Dermis microvascular lymphatic vessel endothelial cell (primary cell): Measurements from ENCODE around the gene CACNA2D3. TPM values are rescaled to one million over a fixed set of nuclear protein-coding genes. Genes with fewer than 3 reads are reported as not detected.

Source experiments
- DNase-seq, 2 donors: peaks; one replicate each; pipeline versions ENCODE4 v3.0.0 to v3.0.0-alpha.2; 2010; ENCODE audit warnings: low read depth in 2 of 2
- total RNA-seq: library from RNA; depleted of rRNA; stranded (reverse); fragments of >200 nt; gene quantifications from 2 replicates; pipeline ENCODE4 v1.2.1, GENCODE V29; 2014

CACNA2D3 gene
- total RNA-seq, 1 donor from 2014 or later: not detected

DNA sequence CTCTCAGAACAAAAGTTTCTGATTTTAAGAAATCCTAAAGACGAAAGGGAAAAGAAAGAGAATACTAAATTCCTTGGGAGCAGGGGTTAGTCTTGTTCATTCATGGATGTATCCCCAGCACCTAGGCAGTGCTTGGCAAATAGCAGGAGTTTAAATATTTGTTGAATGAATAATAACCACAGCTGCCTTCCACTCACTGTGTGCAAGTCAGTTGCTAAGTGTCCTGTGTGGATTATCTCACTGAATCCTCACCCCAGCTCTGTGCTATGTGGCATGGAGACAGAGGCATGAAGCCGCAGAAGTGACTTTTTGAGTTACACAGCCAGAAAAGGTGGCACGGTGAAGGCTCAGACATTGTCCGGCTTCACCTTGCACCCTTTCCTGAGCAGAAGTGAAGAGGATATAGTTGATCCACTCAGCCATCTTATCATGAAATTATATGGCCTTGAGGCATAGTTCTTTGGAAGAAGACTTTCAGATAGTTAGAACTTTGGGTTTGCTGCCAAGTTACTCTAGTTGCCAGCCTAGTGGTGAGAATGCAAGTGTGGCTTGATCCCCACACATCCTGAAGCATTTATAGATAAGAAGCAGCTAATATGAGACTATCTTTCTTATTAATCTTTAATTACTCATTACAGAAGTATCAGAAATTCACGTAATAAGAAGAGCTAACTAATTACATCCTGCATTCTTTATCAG lies 450.0 kb downstream of the CACNA2D3 start:
- no peak for DNase-seq

- DNase-seq: no peak
Observed at GRCh38 chr3:54573858-54574257, 451.5 kb downstream of the CACNA2D3 start.

GRCh38 chr3:54574906-54575617 lies 452.7 kb downstream of the CACNA2D3 start:
- DNase-seq: no peak

DNA sequence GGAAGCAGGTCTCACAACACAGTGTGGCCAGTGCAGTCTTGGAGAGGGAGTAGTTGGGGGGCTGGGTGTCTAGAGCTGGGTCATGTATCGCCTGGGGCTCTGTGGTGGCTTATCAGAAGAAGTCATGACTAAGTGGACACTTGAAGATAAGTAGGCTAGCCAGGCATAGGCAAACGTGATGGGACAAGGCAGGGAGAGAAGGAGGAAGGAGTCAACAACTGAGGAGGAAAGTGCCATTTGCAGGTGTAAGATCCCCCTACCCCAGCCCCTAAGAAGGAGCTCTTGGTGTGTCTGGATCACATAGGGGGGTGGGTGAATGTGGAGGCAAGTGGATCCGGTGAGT lies 453.2 kb downstream of the CACNA2D3 start:
- DNase-seq: no peak

GRCh38 chr3:54577313-54577712 lies 455.0 kb downstream of the CACNA2D3 start:
- no peak for DNase-seq

- DNase-seq: no peak
Observed at GRCh38 chr3:54578417-54578816, 456.1 kb downstream of the CACNA2D3 start.

GRCh38 chr3:54580453-54580852 lies 458.1 kb downstream of the CACNA2D3 start:
- DNase-seq: no peak

- DNase-seq: no peak
Observed at GRCh38 chr3:54582424-54582823, 460.1 kb downstream of the CACNA2D3 start.

- DNase-seq: no peak
Observed at GRCh38 chr3:54591157-54591556, 468.8 kb downstream of the CACNA2D3 start.

- no peak for DNase-seq
Observed at GRCh38 chr3:54593653-54594052, 471.3 kb downstream of the CACNA2D3 start.

DNA sequence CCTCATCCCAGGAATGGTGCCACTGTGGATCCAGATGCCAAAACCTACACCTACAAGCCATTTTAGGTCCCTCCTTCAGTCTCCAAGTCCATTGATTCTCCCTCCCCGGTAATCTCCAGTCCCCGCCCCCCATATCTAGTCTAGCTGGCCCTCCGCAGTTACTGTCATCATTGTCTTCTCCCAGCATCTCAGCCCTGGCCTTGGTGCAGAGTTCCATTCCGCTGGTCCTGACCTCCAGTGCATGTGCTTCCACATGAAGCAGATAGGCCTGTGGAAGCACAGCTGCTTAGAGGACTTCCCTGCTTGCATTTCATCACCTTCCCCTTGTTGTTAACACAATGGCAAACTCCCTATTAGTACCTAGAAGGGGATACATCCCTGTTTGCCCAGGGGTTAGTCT lies 473.7 kb downstream of the CACNA2D3 start:
- DNase-seq: no peak

GRCh38 chr3:54599716-54600115 lies 477.4 kb downstream of the CACNA2D3 start:
- no peak for DNase-seq

GRCh38 chr3:54600441-54601204 lies 478.3 kb downstream of the CACNA2D3 start:
- no peak for DNase-seq

- DNase-seq: no peak
Observed at GRCh38 chr3:54604495-54604894, 482.1 kb downstream of the CACNA2D3 start.

GRCh38 chr3:54608041-54608440 lies 485.7 kb downstream of the CACNA2D3 start:
- DNase-seq: no peak

GRCh38 chr3:54619053-54619452 lies 496.7 kb downstream of the CACNA2D3 start:
- DNase-seq: no peak

DNA sequence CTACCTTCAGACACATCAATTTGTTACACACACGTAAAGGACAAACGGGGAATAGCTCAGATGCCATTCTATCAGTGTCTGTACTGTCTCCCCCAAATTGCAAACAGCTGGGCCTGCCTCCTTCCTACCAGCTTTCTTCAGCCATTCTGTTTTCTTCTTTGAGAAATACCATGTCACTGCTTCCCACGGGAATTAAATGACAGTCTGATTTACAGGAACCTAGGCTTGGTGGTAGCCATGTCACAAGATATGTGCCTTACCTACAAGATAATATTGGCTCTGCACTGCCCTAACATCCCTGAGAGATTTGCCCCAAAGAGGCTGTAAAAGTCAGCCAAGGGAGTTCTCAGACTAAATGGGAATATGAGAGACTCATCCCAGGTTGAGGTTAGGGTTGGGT lies 497.2 kb downstream of the CACNA2D3 start:
- DNase-seq: no peak

GRCh38 chr3:54621184-54621583 lies 498.8 kb downstream of the CACNA2D3 start:
- no peak for DNase-seq

DNA sequence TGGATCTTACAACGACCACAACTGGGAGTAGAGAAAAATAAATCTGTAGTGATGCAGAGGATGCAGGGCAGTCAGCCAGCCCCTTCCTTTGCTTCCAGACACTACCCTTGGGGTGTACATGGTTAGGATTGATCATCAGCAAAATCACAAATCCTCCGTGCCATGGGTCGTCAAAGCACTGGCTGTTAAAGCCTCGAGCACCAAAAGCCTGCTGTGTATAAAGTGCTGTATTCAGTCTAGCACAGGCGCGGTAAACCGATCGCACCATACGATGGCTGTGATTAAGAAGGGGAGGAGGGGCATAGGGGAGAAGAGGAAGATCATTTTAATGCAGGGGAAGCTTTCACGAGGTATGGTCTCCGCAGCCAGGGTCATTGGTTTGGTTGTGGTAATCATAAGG lies 500.3 kb downstream of the CACNA2D3 start:
- DNase-seq: no peak

DNA sequence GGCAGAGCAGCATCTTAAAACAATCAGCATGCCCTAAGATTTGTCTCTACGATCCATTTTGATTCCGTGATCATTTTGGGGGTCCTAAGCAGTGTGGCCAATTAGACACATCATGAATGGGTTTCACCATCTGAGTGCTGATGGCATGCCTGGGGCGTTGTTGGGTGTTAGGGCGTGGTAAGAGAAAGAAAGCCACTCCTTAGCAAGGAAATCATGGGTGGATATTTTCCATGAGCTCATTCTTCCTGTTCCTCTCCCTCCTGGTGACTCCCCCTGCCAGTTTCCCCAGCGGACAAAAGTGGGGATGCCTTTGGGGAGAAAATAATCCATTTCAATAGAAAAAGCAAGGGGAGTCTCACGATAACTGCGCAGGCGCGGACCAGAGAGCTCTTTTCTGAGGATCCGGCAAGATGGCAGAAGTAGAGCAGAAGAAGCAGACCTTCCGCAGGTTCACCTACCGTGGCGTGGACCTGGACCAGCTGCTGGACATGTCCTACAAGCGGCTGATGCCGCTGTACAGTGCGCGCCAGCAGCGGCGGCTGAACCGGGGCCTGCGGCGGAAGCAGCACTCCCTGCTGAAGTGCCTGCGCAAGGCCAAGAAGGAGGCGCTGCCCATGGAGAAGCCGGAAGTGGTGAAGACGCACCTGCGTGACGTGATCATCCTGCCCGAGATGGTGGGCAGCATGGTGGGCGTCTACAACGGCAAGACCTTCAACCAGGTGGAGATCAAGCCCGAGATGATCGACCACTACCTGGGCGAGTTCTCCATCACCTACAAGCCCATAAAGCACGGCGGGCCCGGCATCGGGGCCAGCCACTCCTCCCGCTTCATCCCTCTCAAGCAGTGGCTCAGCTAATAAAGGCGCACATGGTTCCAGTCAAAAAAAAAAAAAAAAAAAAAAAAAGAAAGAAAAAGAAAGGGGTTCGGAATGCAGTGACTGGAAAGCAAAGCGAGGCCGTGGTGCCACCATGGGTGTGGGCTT lies 503.7 kb downstream of the CACNA2D3 start:
- DNase-seq: no peak

- no peak for DNase-seq
Observed at GRCh38 chr3:54628888-54629441, 506.6 kb downstream of the CACNA2D3 start.
